Ramos (cell line): ENCODE data around the gene ATP9A.
"Not testable (repeated sequence)": the region's sequence is repeated elsewhere in the genome, so short reads cannot be mapped to it uniquely, and the experiment has no call there.

Experiments used
- in situ Hi-C: fragments of 300-500 bp; cut with MboI; formaldehyde crosslinking; loops from one replicate; pipeline ENCODE4 v1.14.3; 2022; ENCODE audit warnings: low sequenced_read_pairs; ENCODE audit not compliant: unreplicated experiment

ATP9A gene

DNA sequence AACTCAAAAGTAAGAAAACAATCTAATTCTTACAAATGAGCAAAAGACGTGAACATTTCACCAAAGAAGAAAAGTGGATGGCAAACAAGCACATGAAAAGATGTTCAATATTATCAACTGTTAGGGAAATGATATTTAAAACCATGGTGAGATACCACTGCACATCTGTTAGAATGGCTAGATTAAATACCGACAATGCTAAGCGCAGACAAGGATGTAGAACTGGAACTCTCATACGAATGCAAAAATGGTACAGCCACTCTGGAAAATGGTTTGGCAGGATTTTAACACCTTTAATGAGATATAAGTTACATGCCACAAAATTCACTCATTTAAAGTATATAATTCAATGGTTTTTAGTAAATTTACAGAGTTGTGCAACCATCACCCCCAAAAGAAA lies 181.0 kb downstream of the ATP9A start:
- in situ Hi-C loops, result no loop called here

DNA sequence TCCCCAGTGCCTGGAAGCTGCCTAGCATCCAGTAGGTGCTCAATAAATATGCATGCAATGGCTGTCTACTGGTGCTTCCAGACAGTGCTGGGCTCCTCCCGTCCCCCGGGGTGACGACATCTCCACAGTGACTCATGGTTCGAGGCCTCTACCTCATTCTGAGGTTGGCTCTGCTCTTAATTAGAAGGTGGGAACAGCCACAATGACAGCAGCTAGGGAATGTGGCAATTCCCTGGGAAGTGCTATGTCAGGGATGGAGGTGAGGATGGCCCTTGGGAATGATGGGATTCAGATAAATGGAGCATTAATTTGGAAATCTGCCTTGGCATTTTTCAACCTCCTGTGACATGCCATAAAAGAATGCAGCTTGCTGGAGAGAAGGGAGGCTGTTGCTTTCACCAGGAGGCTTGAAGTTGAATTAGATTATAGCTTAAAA lies 182.2 kb downstream of the ATP9A start:
- in situ Hi-C loops, result no loop called here

DNA sequence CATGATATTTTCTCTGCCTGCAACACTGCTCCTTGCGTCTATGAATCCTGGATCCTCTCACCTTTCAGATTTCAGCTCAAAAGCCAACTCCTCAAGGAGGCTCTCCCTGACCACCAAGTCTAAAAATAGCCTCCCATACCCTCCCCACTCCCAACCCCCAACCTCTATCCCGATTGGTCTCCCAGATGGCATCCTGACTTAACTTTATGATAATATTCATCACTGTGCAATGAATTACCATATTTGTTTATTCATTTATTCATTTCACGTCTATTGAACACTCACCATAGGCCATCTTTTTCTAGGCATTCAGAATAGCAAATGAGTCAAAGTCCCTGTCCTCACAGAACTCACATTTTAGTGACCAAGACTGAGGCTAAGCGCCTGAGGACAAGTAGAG lies 183.0 kb downstream of the ATP9A start:
- in situ Hi-C loops, result no loop called here

DNA sequence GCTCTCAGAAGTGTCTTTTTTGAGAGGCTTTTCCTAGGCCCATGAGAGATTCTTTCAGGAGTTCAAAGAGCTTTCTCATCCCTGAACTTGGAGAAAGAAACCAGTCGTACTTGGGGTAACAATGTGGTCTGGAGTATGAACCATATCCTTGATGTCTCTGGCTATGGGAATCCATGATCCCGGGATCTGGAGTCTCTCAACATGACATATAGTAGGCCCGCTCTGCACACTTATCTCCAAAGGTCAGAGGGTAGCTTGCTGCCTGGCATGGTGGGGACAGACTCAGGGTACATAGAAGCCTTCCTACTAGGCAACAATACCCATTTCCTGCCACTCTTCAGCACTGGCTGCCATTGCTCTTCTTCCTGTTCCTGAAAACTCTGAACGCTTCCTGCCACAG lies 183.5 kb downstream of the ATP9A start:
- in situ Hi-C loops, result no loop called here

DNA sequence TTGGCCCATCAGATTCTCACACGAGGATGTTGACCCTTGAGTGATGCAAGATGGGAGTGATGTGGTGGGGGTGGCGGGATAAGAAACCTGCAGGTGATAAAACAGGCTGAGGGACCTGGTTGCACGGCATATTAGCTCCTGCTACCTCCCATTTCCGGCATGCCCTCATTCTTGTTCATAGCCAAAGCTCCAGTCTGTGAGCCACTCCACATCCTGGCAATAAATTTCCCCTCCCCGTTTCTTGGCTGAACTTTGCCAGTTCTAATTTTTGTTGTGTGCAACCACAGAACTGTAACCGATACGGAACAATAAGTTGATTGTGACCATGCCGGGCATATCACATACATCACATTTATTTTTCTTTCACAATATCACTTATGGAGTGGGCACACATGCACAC lies 184.1 kb downstream of the ATP9A start:
- in situ Hi-C loops, result no loop called here

DNA sequence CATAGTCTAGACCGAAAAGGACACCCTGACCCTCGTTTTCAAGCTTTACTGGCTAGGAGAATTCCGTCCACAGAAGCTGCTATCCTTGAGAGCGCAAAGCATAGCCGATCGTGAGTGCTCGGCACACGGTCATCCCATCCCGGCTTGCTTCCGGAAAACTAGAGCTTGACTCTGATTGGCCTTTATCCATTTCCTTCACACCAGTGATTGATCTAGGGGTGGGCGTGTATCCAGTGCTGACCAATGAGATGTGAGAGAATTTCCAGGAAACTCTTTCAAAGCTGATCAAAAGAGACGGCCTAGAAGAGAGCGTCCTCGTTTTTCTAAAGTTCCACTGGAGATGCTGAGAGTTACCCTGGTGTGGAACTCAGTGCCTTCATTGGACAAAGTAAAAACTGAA lies 184.7 kb downstream of the ATP9A start:
- in situ Hi-C loops, result no loop called here

DNA sequence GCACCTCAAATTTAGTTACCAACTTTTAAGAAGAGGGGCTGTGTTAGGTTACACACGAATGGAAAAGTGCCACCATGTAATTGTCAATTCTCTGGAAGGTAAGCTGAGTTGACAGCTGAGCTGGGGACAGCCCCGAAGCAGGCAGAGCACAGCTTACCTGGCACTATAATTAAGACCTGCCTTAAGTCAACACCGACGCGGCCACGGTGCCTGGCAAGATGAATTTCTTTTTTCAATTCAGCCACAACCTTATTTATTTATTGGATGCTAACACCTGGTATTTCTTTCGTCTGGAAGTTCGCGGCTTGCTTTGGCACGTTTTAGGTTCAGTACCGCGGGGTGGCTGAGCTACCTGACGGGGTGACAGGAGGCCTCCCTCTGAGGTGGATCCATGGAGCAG lies 185.1 kb downstream of the ATP9A start:
- in situ Hi-C loops, result no loop called here

DNA sequence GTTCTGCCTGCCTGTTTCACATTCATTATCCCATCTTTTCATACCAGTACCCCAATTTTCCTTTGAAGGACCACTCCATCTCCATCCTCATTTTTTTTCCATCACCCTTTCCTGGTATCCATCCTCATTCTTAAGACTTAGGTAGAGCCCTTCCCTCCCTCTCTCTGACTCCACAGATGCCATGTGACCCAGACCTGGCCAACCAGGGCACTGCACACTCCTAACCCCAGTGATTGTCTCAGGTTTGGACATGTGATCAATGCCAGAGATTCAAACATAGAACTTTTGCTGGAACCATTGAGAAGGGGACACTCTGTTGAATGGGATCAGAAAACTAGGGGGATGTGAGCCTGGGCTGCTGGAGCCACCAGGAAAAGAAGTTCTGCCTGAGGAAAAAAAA lies 186.6 kb downstream of the ATP9A start:
- in situ Hi-C loops, result no loop called here

DNA sequence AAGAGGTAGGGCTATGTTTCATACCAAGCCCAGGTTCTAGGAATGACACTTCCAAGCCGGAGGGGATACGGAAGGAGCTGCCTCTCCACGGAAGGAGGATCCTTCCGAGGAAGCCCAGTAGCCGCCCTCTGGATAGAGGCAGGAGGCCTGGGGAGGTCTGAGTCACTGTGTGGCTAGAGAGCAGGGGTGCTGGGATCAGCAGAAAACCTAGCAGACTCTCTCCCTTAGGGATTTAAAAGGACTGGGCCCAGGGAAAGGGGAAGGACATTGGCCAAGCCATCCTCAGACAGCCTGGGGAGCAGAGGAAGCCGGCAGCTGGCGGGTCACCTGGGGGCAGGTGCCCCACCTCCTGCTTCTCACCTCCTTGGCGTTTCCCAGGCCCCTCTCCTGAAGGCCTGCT lies 189.1 kb downstream of the ATP9A start:
- in situ Hi-C loops, result no loop called here

DNA sequence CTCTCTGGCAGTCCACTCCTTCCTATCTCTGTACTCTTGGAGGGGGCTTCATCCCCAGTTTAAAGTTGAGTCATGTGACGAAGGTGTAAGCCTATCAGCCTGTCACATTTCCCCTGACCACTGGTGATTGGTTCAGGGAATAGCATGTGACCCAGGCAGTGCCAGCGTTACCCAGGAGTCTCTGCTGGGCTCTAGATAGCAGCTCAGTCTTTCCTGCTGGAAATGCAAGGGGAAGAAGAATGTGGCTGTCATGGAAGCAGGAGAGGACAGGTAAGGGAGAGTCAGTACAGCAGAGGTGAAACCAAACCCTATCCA lies 190.1 kb downstream of the ATP9A start:
- in situ Hi-C loops, result no loop called here

DNA sequence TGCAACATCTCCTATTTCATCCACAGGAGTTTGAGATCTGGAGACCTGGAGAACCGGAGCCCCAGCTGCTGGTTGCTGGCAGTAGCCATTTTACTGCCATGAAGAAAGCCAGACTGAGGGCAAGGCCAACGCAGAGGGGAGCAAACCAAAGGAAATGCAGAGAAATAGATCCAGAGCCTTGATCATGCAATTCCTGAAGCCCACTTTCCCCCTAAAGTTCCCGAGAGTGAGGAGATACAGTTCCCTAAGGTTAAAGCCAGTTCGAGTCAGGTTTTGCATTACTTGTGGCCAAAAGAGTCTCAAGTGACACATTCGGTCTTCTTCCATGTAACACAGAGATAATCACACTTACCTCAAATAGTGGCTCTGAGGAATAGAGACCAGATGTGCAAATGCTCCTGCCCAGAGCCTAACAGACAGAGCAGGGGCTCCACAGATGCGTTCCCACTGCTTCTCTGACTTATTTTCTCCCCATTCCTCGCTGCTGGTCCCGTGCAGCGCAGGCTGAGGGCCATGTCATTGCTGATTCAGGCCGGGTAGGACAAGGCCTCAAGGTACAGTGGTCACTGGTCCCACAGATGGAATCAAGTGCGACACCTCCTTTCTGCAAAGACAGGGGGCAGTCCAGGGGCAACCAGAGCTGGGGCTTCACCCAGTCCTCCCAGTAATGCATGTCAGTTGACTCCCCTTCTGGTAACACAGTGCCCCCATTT lies 190.6 kb downstream of the ATP9A start:
- in situ Hi-C loops, result no loop called here

DNA sequence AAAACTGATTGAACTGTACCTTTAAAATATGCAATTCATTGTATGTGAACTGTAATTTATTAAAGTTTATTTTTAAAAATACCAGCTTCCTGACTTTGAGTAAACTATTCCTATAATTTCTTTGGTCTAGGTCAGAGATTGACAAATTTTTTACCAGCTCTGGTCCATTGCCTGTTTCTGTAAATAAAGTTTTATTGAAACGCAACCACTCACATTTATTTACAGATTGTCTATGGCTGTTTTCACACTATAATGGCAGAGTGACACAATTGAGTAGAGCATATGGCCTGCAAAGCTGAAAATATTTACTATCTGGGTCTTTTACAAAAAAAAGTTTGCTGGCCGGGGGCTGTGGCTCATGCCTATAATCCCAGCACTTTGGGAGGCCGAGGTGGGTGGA lies 192.7 kb downstream of the ATP9A start:
- in situ Hi-C loops, result no loop called here

DNA sequence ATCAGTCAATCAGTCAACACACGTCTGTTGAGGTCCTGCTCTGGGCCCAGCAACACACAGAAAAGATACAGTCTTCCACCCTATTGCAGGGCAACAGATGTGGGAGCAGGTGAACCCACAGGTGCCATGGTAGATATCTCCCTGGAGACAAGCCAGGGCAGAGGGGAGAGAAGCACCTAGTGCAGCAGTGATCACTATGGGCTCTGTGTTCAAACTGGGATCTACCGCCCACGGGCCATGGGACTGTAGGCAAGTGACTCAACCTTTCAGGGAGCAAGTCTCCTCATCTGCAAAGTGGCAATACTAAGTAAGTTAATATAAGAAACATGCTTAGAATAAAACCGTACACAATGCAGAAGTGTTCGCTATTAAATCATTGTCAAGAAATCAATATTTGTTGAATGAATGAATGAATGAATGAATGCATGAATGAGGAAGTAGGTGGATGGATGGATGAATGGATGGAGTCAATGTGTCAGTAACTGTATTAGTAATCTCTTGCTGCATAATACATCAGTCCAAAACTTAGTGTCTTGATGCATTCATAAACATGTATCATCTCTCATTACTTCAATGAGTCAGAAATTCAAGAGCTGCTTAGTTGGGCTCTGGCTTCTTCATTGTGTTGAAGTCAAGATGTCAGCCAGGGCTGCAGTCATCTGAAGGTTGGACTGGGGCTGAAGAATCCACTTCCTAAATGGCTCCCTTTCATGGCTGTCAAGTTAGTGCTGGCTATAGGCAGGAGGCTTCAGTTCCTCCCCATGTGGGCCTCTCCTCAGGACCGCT lies 193.7 kb downstream of the ATP9A start:
- in situ Hi-C loops, result no loop called here

DNA sequence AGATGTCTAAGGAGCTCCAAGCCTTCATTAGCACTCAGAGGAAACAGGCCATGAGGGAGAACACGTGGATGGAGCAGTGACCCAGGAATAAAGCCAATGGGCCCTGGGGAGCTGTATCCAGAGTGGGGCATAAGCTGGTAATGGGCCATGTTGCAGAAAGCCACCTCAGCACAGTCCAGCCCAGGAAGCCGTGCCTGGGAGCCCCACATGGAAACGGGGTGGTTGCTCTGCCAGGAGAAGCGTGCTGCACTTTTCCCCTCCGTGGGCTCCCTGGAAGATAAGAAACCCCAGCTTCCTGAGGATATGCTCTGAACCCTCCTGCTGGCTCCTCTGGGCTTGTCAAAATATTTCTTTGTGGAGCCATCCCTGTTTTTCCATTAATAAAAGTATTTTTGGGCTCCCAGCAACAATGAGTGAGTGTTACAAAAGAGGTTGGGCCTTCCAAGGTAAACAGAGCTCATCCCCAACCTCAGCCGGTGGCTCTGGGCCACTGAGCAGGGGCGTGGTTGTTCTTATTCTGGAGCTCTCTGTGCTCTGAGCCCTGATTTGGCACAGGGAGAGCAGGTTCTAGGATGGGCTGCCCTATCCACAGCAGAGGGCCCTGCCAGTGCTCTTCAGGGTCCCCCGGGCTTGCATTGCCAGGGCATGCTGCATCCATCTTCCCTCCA lies 194.5 kb downstream of the ATP9A start:
- in situ Hi-C loops, result no loop called here

DNA sequence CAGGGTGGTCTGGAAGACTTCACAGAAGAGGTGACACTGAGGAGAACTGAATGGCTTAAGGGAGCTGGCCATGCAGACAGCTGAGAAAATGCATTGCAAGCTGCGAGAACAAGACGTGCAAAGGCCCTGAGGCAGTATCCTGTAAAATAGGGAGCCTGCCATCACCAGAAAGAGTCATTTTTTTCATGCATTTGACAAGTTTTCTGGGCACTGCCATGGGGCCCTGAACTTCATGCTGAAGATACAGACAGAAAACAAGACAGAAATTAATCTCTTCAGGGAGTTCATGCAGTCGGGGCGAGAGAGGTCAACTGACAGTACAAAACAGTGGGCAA lies 196.8 kb downstream of the ATP9A start:
- in situ Hi-C loops, result no loop called here

DNA sequence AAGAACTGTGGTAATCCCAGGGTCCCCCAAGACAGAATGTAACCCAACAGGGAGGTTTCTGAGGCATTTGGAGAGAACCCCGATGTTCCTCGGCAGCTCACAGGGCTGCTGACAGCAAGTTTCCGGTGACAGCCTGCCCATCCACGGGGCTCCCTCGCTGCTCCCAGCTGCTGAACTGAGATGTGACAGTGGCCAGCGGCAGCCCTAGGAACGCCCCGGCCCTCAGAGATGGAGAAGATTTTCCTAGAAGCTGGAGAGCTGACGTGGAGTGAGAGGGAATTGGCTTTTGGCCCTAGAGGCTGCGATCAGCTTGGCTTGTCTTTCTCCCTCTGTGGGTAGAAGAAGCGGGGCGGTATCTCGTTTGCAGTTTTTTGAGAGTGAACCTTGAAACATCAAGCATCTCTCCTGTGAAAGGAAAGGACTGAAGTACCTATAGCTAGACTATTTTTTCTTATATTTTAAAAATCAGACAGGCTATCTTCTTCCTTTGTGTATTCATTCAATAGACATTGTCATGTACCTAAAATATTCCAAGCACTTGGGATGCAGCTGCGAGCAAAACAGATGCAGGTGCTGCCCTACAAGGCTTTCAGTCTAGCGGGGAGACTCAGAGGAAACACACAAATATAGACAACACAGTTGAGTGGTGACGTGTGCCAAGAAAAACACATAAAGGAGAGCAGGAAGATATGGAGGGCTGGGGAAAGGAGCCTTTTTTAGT lies 197.3 kb downstream of the ATP9A start:
- in situ Hi-C loops, result no loop called here

DNA sequence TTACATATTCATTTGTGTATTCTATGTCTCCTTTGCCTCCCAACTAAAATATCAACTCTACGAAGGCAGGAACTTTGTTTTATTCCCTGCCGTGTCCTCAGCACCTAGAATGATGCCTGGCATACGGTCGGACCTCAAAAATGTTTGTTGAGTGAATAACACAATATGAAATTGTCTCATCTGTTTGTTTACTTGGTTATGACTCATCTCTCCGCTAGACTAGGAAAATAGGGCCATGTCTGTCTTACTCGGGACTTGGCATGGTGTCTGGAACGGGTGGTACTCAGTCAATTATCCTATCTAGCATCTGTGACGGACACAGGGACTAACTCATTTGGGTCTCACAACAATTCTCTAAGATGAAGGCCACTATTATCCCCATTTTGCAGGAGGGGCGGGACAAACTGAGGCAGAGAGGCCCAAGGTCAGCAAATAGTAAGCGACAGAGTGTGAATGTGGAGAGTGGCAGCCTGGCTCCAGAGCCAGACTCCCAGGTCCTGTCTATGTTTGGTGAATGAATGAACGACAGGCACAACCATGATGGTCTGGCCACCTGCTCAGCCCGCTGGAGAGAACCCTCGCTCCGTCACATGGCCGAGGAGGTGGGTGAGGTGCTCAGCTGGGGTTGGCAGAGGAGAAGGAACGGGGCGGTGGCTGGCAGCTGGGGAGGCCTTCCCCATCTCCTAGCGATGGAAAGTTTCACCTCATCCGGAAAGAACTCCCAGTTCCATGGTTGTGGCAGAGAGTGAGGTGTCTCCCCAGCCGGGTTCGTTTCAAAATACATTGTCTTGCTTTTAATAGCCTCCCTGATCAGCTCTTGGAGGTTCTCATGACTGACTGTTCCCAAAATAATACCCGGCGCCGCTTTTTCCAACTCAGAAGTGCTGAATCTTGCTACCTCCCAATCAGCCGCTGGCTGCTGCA lies 198.1 kb downstream of the ATP9A start:
- in situ Hi-C loops, result no loop called here

DNA sequence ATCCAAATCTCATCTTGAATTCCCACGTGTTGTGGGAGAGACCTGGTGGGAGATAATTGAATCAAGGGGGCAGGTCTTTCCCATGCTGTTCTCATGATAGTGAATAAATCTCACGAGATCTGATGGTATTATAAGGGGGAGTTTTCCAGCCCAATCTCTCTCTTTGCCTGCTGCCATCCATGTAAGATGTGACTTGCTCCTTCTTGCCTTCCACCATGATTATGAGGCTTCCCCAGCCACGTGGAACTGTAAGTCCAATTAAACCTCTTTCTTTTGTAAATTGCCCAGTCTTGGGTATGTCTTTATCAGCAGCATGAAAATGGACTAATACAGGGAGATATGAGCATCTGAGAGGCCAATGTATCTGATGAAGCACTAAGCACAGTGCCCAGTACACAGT lies 199.7 kb downstream of the ATP9A start:
- in situ Hi-C loops, result not testable (repeated sequence)

DNA sequence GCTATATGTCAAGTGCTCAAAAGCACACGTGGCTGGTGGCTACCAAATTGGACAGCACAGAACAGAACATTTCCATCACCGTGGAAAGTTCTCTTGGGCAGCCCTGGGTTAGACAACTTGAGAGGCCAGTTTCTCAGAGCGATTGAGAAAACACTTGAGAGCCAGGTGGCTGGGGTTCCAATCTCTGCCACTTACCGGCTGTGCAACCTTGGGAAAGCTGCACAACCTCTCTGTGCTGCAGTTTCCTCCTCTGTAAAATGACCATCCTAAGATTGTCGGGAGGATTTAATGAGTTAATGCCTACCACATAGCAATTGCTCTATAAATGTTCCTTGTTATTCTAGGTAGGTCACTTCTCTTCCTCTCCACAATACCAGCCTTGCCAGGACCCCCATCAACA lies 200.6 kb downstream of the ATP9A start:
- in situ Hi-C loops, result no loop called here

DNA sequence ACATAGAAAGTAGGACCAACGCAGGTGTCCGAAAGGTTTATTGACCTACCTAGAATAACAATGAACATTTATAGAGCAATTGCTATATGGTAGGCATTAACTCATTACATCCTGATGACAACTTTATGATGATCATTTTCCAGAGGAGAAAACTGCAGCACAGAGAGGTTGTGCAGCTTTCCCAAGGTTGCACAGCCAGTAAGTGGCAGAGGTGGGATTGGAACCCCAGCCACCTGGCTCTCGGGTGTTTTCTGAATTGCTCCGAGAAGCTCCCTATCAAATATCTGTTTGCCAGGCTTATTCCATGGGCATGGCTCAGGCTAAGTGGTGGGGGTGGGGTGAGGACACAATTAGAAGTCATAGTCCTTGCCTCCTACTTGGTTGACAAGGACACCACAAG lies 201.6 kb downstream of the ATP9A start:
- in situ Hi-C loops, result no loop called here
